Stimulated activated CD8-positive, alpha-beta memory T cell treated with anti-CD3 and anti-CD28 coated beads, Interleukin-15, amount 100 ng/mL, for 24 hours (primary cell): ENCODE data around the gene INTS11.

Experiments
- DNase-seq: peaks from one replicate; pipeline ENCODE4 v3.0.0-alpha.2; 2020; ENCODE audit warnings: low read depth

INTS11 gene

GRCh38 chr1:1262758-1263157 lies 61.7 kb downstream of the INTS11 start:
- no peak for DNase-seq

- DNase-seq = no peak
Observed at GRCh38 chr1:1262071-1262470, 62.4 kb downstream of the INTS11 start.
